Neuronal stem cell (in vitro differentiated cells): ENCODE results near the gene TM9SF4.

Source experiments
- DNase-seq: peaks from one replicate; pipeline ENCODE4 v3.0.0-alpha.2; 2013; ENCODE audit warnings: low spot score
- H2AFZ ChIP-seq: one replicate; pipeline ENCODE4 v1.6.1; 2013; ENCODE audit warnings: mild to moderate bottlenecking, low read length, inconsistent platforms
- H2AK5ac ChIP-seq: 2 replicates; pipeline ENCODE4 v1.6.1; 2013; ENCODE audit warnings: low read depth, mild to moderate bottlenecking, inconsistent platforms, low read length, moderate library complexity, mixed read lengths
- H2BK120ac ChIP-seq: 2 replicates; pipeline ENCODE4 v1.6.1; 2013; ENCODE audit warnings: low read depth, mild to moderate bottlenecking, inconsistent platforms, low read length, moderate library complexity, mixed read lengths
- H2BK12ac ChIP-seq: one replicate; pipeline ENCODE4 v1.6.1; 2013; ENCODE audit warnings: low read length, inconsistent platforms
- H2BK15ac ChIP-seq: 2 replicates; pipeline ENCODE4 v1.6.1; 2013; ENCODE audit warnings: mild to moderate bottlenecking, low read length, inconsistent platforms, mixed read lengths
- H2BK5ac ChIP-seq: one replicate; pipeline ENCODE4 v1.6.1; 2013; ENCODE audit warnings: inconsistent platforms, mild to moderate bottlenecking, low read length, moderate library complexity
- H3K14ac ChIP-seq: one replicate; pipeline ENCODE4 v1.6.1; 2013; ENCODE audit warnings: low read length, inconsistent platforms
- H3K18ac ChIP-seq: 2 replicates; pipeline ENCODE4 v1.6.1; 2013; ENCODE audit warnings: low read length, inconsistent platforms
- H3K23ac ChIP-seq: 2 replicates; pipeline ENCODE4 v1.6.1; 2013; ENCODE audit warnings: low read depth, mild to moderate bottlenecking, mixed read lengths, low read length, inconsistent platforms; ENCODE audit not compliant: poor library complexity
- H3K27ac ChIP-seq: replicated peaks from 3 replicates; pipeline ENCODE4 v1.5.1; 2013; ENCODE audit warnings: low read length, inconsistent platforms
- H3K27me3 ChIP-seq, 3 experiments: 2 replicates each; pipeline ENCODE4 v1.6.1; 2013; ENCODE audit warnings: low read length in 3 of 3, mild to moderate bottlenecking in 2 of 3, inconsistent platforms in 1 of 3, low read depth in 1 of 3, mixed read lengths in 1 of 3, moderate library complexity in 1 of 3; ENCODE audit not compliant: control insufficient read depth in 3 of 3, insufficient read depth in 3 of 3
- H3K36me3 ChIP-seq, 2 donors: replicated peaks in 1 of 2; 2 replicates each; pipeline ENCODE4 v1.6.1; 2013; ENCODE audit warnings: low read length in 2 of 2; ENCODE audit not compliant: control insufficient read depth in 2 of 2, insufficient read depth in 2 of 2
- H3K4ac ChIP-seq: 2 replicates; pipeline ENCODE4 v1.6.1; 2013; ENCODE audit warnings: inconsistent platforms, mild to moderate bottlenecking, low read length, moderate library complexity
- H3K4me1 ChIP-seq, 2 donors: 1 replicate in 1 of 2; 2 replicates in 1 of 2; pipeline ENCODE4 v1.6.1; 2013; ENCODE audit warnings: low read length in 2 of 2, low read depth in 1 of 2; ENCODE audit not compliant: control insufficient read depth in 2 of 2, insufficient read depth in 1 of 2
- H3K4me2 ChIP-seq: one replicate; pipeline ENCODE4 v1.6.1; 2013; ENCODE audit warnings: mild to moderate bottlenecking, low read length, inconsistent platforms; ENCODE audit not compliant: insufficient read depth, poor library complexity, severe bottlenecking
- H3K4me3 ChIP-seq, 2 donors: 2 replicates each; pipeline ENCODE4 v1.5.1; 2013; ENCODE audit warnings: low read length in 2 of 2, mild to moderate bottlenecking in 2 of 2, inconsistent platforms in 1 of 2, moderate library complexity in 1 of 2
- H3K79me1 ChIP-seq: one replicate; pipeline ENCODE4 v1.6.1; 2013; ENCODE audit warnings: low read depth, mild to moderate bottlenecking, inconsistent platforms, low read length, moderate library complexity
- H3K9ac ChIP-seq: one replicate; pipeline ENCODE4 v1.6.1; 2013; ENCODE audit warnings: mild to moderate bottlenecking, low read depth, low read length, inconsistent platforms; ENCODE audit not compliant: poor library complexity
- H3K9me3 ChIP-seq, 2 donors: replicated peaks in 1 of 2; 2 replicates each; pipeline versions ENCODE3 to v1.6.1; 2013; ENCODE audit warnings: low read length in 2 of 2, mild to moderate bottlenecking in 2 of 2, inconsistent platforms in 1 of 2, low read depth in 1 of 2, mixed read lengths in 1 of 2, moderate library complexity in 1 of 2; ENCODE audit not compliant: control insufficient read depth in 2 of 2, insufficient read depth in 1 of 2
- H4K8ac ChIP-seq: one replicate; pipeline ENCODE4 v1.6.1; 2013; ENCODE audit warnings: low read depth, mild to moderate bottlenecking, inconsistent platforms, low read length, moderate library complexity
- H4K91ac ChIP-seq: one replicate; pipeline ENCODE4 v1.6.1; 2013; ENCODE audit warnings: low read length, low read depth, mild to moderate bottlenecking, inconsistent platforms; ENCODE audit not compliant: poor library complexity
- WGBS, 2 donors: extraction: QIAGEN DNeasy Blood & Tissue Kit; methylation state at CpG; one replicate each; pipeline ENCODE4 v1.1.7; 2013; ENCODE audit warnings: missing lambda C conversion rate in 2 of 2, mixed read lengths in 1 of 2; ENCODE audit not compliant: insufficient read length in 2 of 2, insufficient replicate concordance in 1 of 2; ENCODE audit errors: extremely low coverage in 2 of 2; 5-methylcytosine and 5-hydroxymethylcytosine counted together

The TM9SF4 gene

DNA sequence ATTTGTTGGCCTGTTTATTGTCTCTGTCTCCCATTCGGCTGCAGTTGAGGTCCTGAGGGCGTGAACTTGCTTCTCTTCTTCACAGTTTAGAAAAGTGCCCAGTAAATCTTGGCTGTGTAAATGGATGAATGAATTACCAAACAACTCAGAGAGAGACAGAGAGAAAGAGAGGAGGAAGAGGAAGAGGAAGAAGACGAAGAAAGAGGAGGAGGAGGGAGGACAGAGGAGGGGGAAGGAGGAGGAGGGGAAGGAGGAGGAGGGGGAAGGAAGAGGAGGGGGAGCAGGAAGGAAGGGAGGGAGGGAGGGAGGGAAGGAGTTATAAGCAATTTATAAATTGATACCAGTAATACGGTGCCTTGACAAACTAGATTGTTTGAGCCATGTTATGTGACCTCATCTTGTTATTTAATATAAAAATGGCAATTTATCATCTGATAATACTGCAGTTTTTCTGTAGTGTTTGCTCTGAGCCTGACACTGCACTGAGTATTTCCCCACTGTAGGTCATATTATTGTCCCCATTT lies 38.8 kb upstream of the TM9SF4 start:
- Histone ChIP-seq H3K4me3 (no peak overlapping the region), H2AFZ (no peak overlapping the region), H3K4me2 (no peak overlapping the region), H3K14ac (peak overlapping the region; percentile 58), H2BK15ac (no peak overlapping the region), H3K9ac (no peak overlapping the region), H3K79me1 (no peaks in the 10 kb centered on the region), H3K27me3 (peaks cover 0 to 45% (median 0%) of the 10 kb centered on the region in 3 experiments), H3K27ac (no peak overlapping the region), H3K4ac (no peak overlapping the region), H3K4me1 (peaks cover 0 to 2% of the 10 kb centered on the region in 2 donors), H2BK5ac (no peak overlapping the region), H3K9me3 (no peaks in the 10 kb centered on the region), H3K23ac (no peak overlapping the region), H3K36me3 (no peaks in the 10 kb centered on the region), H2AK5ac (no peak overlapping the region), H4K91ac (no peak overlapping the region), H2BK120ac (no peak overlapping the region), H3K18ac (no peak overlapping the region), H2BK12ac (no peak overlapping the region), H4K8ac (no peak overlapping the region)
- DNase-seq: no peak
- no CpG with 5 or more reads among the region's 4 CpGs for WGBS, 2 donors

DNA sequence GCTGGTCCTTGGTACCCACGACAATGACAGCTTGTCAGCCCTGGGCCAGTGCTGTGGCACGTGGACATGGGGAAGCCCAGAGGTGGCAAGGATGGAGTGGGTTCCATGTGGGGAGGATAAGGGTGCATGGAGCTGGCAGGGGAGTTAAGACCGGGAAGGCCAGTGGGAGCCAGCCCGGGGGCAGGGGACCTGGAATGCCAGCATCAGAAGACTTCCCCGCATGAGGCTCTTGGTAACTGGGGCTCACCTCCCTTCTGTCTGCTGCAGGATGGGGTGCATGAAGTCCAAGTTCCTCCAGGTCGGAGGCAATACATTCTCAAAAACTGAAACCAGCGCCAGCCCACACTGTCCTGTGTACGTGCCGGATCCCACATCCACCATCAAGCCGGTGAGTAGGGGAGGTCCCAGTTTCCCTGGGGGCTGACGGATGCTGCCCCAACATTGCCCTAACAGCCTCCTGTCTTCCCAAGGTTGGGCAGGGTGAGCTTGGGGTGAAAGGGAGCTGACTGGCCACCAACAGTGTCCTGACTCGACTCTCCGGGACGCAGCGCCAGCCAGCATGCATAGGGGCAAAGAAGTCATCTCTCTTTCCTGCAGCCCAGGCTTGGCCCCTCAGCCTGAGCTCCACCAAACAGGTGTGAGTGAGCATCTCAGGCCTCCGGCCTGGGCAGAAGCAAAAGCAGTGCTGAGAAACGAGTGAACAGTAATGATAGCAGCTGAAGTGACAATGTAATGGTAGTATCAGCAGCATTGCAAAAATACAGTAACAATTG lies 37.9 kb upstream of the TM9SF4 start:
- Histone ChIP-seq H3K18ac (peak overlapping the region; percentile 49), H3K36me3 (no peaks in the 10 kb centered on the region), H3K9ac (peak overlapping the region; percentile 68), H2AFZ (no peak overlapping the region), H3K4me3 (no peak overlapping the region), H2BK120ac (no peak overlapping the region), H3K27ac (no peak overlapping the region), H2BK5ac (no peak overlapping the region), H3K27me3 (peaks cover 0 to 45% (median 0%) of the 10 kb centered on the region in 3 experiments), H2AK5ac (no peak overlapping the region), H3K4ac (no peak overlapping the region), H3K14ac (peak overlapping the region; percentile 58), H3K4me2 (no peak overlapping the region), H2BK12ac (no peak overlapping the region), H4K8ac (no peak overlapping the region), H3K9me3 (no peaks in the 10 kb centered on the region), H3K23ac (peak overlapping the region; percentile 46), H2BK15ac (no peak overlapping the region), H4K91ac (no peak overlapping the region), H3K79me1 (no peaks in the 10 kb centered on the region), H3K4me1 (peaks cover 0 to 2% of the 10 kb centered on the region in 2 donors)
- WGBS, 2 donors: no CpG with 5 or more reads among the region's 17 CpGs
- no peak for DNase-seq

DNA sequence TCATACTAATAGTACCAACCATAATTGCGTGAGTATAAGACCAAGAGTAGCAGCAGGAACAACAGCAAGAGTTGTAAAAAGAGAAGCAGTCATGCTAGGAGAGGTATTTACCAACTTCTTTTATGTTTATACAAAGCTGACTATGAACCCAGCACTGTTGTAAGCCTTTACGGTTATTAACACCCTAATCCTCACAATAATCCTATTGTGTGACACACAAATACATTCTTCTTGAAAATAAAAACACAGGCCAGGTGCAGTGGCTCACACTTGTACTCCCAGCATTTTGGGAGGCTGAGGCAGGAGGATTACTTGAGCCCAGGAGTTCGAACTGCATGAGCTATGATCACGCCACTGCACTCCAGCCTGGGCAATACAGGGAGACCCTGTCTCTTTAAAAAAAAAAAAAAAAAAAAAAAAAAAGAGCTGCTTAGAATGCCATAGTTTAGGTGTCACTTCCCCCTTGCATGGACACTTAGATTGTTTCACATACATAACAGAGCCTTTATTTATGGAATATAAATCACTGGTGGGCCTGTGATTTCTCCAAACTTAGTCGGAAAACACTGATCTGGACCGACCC lies 37.3 kb upstream of the TM9SF4 start:
- no peak overlapping the region for H3K9ac ChIP-seq
- WGBS, 2 donors: no CpG with 5 or more reads among the region's 6 CpGs

GRCh38 chr20:32075534-32075933 lies 34.0 kb upstream of the TM9SF4 start:
- Histone ChIP-seq H2BK120ac (no peak overlapping the region), H2BK5ac (no peak overlapping the region), H3K23ac (no peak overlapping the region), H3K4ac (no peak overlapping the region), H3K36me3 (no peaks in the 10 kb centered on the region), H3K4me3 (no peak overlapping the region), H2BK12ac (no peak overlapping the region), H3K27me3 (peaks cover 0 to 34% (median 0%) of the 10 kb centered on the region in 3 experiments), H3K9ac (no peak overlapping the region), H2AK5ac (no peak overlapping the region), H3K14ac (no peak overlapping the region), H3K18ac (no peak overlapping the region), H3K4me2 (no peak overlapping the region), H2BK15ac (no peak overlapping the region), H4K8ac (no peak overlapping the region), H2AFZ (no peak overlapping the region), H3K4me1 (no peaks in the 10 kb centered on the region), H4K91ac (no peak overlapping the region), H3K9me3 (no peaks in the 10 kb centered on the region), H3K27ac (no peak overlapping the region), H3K79me1 (no peaks in the 10 kb centered on the region)
- no peak for DNase-seq
- no CpG with 5 or more reads among the region's 1 CpG for WGBS, 2 donors

More for the DNA sequence above, 37.3 kb upstream of the TM9SF4 start:
- no peak for DNase-seq
- Histone ChIP-seq H3K9me3 (no peaks in the 10 kb centered on the region), H3K4me1 (peaks cover 0 to 2% of the 10 kb centered on the region in 2 donors), H2BK15ac (no peak overlapping the region), H3K23ac (no peak overlapping the region), H3K4ac (no peak overlapping the region), H3K36me3 (no peaks in the 10 kb centered on the region), H2BK12ac (no peak overlapping the region), H2AK5ac (no peak overlapping the region), H3K4me3 (no peak overlapping the region), H3K27me3 (peaks cover 0 to 45% (median 0%) of the 10 kb centered on the region in 3 experiments), H3K79me1 (no peaks in the 10 kb centered on the region), H4K91ac (no peak overlapping the region), H3K27ac (no peak overlapping the region), H3K18ac (no peak overlapping the region), H2BK120ac (no peak overlapping the region), H3K14ac (no peak overlapping the region), H3K4me2 (no peak overlapping the region), H4K8ac (no peak overlapping the region), H2BK5ac (no peak overlapping the region), H2AFZ (no peak overlapping the region)
